Stimulated activated CD8-positive, alpha-beta memory T cell treated with anti-CD3 and anti-CD28 coated beads, Interleukin-4, amount 100 ng/mL, for 1 hour (primary cell): ENCODE measurements around the gene PRR12.
A peak's percentile ranks its signal among the peaks of the same experiment; 100 is the strongest.

ENCODE experiments used
- DNase-seq, 2 donors: peaks; one replicate each; pipeline ENCODE4 v3.0.0-alpha.2; 2020; ENCODE audit warnings: low read depth in 2 of 2, low spot score in 1 of 2

The PRR12 gene

DNA sequence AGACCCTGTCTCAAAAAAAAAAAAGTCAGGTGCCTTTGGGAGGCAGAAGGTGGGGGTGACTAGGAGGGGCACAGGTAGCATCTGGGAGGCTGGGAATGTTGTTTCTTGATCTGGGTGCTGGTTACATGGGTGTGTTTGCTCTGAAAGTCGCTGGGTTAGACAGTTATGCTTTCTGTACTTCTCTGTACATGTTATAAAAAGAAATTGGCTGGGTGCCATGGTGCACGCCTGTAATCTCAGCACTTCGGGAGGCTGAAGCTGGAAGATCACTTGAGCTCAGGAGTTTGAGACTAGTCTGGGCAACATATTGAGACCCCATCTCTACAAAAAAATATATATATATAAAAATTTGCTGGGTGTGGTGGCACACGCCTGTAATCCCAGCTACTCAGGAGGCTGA is 25.7 kb upstream of the PRR12 start:
- no peak for DNase-seq

DNA sequence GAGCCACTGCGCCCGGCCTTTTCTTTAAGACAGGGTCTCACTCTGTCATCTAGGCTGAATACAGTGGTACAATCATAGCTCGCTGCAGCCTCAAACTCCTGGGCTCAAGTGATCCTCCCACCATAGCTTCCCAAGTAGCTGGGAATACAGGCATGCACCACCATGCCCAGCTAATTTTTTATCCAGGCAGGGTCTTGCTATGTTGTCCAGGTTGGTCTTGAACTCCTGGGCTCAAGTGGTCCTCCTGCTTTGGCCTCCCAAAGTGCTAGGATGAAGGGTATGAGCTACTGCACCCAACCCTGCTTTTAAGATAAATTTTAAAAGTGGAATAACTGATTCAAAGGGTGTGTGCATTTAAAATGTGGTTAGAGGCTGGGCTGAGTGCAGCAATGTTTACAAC is 24.7 kb upstream of the PRR12 start:
- no peak for DNase-seq

GRCh38 chr19:49567861-49568441 is 23.0 kb upstream of the PRR12 start:
- DNase-seq = no peak

DNA sequence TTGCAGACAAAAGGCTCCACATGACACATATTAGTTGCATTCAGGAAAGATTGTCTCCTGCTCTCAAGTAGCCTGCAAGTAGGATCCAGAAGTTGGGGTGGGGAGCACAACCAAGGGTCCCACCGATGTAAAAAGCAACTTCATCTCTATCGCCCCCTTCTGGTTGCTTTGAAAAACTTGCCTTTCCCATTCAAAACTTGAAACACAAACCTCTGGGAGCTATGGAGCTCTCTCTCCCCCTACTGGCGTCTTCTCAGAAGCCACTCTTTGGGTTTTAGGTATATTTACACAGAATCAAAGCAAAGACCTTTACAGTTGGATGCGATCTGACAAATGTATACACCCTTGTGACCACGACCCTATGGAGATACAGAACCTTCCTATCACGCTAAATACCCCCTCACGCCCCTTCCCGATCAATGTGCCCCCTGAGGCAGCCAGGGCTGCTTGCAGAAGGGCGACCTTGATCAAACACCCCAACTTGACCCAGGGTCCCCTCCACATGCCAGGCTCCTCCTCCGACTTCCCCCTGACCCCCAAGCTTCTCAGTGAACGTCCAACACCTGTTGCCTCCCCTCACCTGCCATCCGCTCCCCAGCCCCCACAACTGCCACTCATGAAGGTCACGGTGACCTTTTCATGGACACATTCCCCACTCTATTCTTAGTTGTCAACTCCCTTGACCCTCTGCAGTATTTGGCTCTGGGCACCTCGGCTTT is 20.7 kb upstream of the PRR12 start:
- no peak for DNase-seq

DNA sequence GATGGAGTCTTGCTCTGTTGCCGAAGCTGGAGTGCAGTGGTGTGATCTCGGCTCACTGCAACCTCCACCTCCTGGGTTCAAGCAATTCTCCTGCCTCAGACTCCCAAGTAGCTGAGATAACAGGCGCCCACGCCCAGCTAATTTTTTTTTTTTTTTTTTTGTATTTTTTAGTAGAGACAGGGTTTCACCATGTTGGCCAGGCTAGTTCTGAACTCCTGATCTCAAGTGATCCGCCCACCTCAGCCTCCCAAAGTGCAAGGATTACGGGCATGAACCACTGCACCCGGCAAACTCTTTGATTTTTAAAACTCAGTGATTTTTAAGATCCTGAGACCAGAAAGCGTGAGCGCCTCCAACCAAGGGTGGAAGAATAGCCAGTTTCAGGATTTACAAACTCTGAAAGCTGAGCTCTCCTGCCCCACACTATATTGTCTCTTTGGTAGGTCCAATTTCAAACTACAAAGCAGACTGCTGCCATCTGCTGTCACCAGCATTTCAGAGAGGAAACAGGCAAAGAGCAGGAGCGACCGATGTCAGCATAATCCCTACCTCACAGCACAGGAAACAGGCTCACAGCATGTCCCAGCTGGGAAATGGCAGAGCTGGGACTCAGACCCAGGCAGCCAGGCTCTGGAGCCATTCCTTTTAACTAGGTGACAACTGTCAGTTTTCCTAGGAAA is 19.8 kb upstream of the PRR12 start:
- DNase-seq = no peak

- DNase-seq = no peak
Observed at GRCh38 chr19:49573009-49573408, 18.0 kb upstream of the PRR12 start.

DNA sequence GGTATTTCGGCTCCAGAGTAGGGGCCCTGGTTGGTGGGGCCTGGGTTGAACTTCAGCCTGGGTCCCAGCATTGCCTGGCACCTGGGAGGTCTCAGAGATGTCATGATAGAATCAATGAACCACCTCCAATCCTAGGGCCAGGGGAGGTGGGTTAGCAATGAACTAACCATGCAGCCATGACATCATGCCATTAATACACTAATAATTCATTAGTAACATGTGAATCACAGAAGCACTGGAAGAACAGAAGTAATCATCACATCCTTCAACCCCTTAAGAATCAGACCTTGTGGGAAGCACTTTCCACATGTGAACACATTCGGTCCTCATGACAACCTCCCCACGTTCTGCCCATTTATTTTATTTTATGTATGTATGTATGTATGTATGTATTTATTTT is 17.6 kb upstream of the PRR12 start:
- no peak for DNase-seq

DNA sequence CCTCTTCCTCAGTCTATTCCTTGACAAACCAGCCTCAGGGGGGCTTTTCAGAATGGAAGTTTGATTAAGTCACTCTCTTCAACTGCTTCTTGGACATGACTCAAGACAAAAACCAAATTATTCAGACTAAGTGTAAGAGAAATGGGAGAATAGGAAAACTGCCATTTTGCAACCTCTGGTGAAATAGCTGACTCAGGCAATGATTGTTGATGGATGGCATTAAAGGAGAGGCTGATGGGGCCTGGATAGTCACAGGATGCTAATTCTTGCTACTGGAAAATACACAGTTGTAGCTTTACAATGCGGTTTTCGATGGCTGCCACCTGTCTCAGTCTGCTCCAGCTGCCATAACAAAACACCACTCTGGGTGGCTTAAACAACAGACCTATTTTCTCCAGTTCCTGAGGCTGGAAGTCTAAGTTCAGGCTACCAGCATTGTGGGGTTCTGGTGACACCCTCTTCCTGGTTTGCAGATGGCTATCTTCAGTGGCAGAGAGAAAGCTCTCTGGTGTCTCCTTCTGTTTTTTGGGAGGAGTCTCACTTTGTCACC is 16.7 kb upstream of the PRR12 start:
- DNase-seq = no peak

- DNase-seq = no peak
Observed at GRCh38 chr19:49579193-49579592, 11.8 kb upstream of the PRR12 start.

GRCh38 chr19:49579947-49580263 is 11.1 kb upstream of the PRR12 start:
- no peak for DNase-seq

DNA sequence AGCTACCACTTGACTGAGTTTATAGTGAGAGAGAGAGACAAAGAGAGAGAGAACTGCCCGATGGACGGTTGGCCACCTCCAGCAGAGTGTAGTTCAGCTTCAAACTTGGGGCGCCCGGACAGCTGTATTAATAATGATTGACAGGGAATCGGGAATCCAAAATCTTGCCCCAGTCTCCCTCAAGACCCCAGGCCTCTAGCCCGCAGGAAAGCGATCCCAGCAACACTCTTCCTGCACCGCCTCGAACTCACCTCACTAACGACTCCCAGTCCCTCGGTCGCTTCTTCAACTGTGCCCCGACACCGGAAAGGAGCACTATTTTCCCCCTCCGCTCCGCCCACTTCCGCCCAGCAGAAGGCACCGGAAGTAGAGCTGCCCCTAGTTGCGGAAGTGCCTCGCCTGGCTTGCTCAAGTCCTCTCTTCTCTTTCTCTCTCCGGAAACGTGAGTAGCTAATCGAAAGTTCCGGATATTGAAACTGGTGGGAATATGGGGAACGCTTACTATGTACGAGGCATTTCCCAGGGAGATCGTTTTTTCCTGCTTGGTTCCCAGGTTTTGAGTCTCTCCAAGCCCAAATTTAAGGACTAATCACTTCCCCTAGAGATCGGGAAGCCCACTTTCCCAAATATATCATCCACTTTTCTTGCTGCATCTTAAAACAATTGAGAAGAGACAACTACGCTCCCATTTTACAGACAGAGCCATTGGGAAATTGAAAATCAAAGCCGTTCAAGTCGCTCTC is 10.5 kb upstream of the PRR12 start, which contains the start of gene NOSIP:
Gene NOSIP (minus strand): TSS at position 293 of the 743 bp plus-strand sequence. CDS start 19,865 bp downstream, outside the sequence.
- DNase-seq = peak; percentile 91 to 95

GRCh38 chr19:49581007-49581508 is 9.9 kb upstream of the PRR12 start, which contains the start of gene PRRG2:
PRRG2 (plus strand) TSS chr19:49581316; CDS start chr19:49583220, 1,904 bp downstream.
- DNase-seq = no peak

DNA sequence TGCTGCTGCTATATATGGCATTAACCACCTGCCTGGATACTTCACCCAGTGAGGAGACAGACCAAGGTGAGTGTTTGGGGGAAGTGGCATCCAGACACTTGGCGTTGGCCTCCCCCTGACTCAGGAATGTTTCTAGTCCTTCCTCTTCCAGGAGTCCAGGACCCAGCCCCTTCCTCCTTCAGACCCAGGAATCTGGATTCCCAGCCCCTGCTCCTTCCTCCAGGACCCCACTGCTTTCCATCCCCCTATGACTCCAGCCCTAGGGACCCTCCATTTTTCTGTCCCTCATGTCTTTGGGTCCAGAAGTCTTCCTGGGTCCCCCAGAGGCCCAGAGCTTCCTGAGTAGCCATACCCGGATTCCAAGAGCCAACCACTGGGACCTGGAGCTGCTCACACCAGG is 7.7 kb upstream of the PRR12 start:
- no peak for DNase-seq

- no peak for DNase-seq
Observed at GRCh38 chr19:49585023-49585422, 6.0 kb upstream of the PRR12 start.

- no peak for DNase-seq
Observed at GRCh38 chr19:49587227-49587626, 3.8 kb upstream of the PRR12 start.

- DNase-seq = no peak
Observed at GRCh38 chr19:49588365-49589122, 2.4 kb upstream of the PRR12 start.

DNA sequence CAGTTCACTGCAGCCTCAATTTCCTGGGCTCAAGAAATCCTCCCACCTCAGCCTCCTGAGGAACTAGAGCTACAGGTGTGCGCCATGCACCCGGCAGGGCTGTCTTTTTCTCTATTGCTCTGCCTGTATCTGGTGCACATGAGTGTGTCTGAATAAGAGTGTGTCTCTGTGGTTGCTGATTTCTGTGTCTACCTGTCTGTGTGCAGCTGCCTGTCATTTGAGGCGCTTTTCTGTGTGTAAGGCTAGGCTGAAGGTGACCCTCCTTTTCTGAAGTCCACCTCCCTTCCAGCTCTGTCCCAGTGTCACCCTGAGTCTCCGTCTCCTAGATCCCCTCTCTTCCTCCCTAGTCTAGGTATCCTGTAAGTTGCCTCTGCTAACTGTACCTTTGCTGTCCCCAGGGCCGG is 1.5 kb upstream of the PRR12 start:
- no peak for DNase-seq

- DNase-seq = peak; percentile 86 to 89
Observed at GRCh38 chr19:49590071-49590970, 661 bp upstream of the PRR12 start.

- DNase-seq = no peak
Observed at GRCh38 chr19:49591731-49592485, 926 bp downstream of the PRR12 start.
